A673 (cell line): Measurements from ENCODE around the gene OR5AS1.

Experiments used
- CTCF ChIP-seq: fragments of 300-800, 200-600 bp; sonication (generic); conservative IDR thresholded peaks from 2 replicates; pipeline ENCODE4 v1.5.1; 2017; ENCODE audit warnings: low read depth, mild to moderate bottlenecking, antibody characterized with exemption, low read length, moderate library complexity, mixed read lengths
- EZH2 ChIP-seq: fragments of 200-600 bp; sonication (generic); IDR thresholded peaks from 2 replicates; pipeline ENCODE4 v1.6.1; 2017; ENCODE audit warnings: borderline replicate concordance, low read depth, mild to moderate bottlenecking, mixed read lengths, antibody characterized with exemption, low read length; ENCODE audit not compliant: poor library complexity, severe bottlenecking

DNA sequence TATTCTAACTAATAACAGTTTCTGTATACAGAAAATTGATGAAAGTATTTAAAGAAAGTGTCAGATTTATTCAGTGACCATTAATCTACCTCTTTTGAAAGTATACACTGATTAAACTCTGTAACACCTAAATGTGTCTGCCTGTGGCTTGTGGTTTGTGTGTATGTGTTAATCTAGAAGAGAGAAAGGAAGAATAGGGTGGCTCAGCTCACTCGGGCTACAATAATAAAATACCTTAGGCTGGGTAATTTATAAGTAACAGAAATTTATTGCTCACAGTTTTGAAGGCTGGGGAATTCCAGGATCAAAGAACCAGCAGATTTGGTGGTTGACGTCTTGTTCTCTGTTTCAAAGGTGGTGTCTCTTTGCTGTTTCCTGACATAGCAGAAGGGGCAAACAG, 13.6 kb upstream of the OR5AS1 start:
- TF ChIP-seq CTCF (no peak), EZH2 (no peak)
